ENCODE measurements around the gene SPRED1. TPM values are rescaled to one million over a fixed set of nuclear protein-coding genes. Genes with fewer than 3 reads are reported as not detected.

The SPRED1 gene
- total and polyA plus RNA-seq, 2 of the 4 experiments (the other 2 are of a cell fraction), result 6.6 to 17.9 TPM

DNA sequence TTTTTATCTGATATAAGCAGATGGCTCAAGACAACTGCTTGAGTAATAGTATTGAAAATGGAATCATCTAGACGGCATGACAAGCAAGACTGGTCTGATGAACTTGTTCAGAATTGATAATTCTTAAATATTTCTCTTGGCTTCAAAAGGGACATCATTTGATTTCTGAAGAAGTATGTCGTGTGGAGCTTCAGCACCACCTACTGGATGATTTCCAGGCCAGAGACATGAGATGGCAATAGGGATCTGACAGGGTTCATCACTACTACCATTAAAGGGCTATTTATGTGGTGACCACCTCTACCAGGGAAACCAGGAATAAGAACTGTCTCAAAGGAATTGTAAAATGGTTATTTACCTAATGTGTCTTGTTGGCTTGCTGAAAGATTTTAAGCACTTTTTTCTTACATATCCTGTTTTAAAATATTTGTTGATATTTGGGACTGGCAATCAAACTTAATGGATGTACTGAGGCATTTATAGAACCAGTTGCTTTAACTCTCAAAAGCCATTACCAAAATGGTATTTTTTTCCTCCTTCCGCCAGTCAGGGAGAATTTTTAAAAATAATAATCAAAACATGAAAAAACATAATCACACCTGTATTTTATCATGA lies 101.8 kb downstream of the SPRED1 start:
- ChIA-PET CTCF (interaction anchor here (0.8 to 1.0 kb wide), 5 partner anchors 8 to 297 kb away, joined by 3 to 4 read pairs (median 3); no protein-coding TSS in a partner anchor), POLR2A (ENCODE audit: unreplicated experiment) (no interaction called here)

More for the DNA sequence above, 101.8 kb downstream of the SPRED1 start:
- no peak overlapping the region for H3K56ac ChIP-seq (ENCODE audit: extremely low read depth, insufficient read depth, low read length)
- no peak for TF ChIP-seq CEBPB (IDR thresholded peaks at IDR 0.05; ENCODE audit: low read depth, low read length)
- peak; percentile 85 for TF ChIP-seq SMC3 (IDR thresholded peaks at IDR 0.05; ENCODE audit: low read depth, low read length)
- TF ChIP-seq, protein P1, sequence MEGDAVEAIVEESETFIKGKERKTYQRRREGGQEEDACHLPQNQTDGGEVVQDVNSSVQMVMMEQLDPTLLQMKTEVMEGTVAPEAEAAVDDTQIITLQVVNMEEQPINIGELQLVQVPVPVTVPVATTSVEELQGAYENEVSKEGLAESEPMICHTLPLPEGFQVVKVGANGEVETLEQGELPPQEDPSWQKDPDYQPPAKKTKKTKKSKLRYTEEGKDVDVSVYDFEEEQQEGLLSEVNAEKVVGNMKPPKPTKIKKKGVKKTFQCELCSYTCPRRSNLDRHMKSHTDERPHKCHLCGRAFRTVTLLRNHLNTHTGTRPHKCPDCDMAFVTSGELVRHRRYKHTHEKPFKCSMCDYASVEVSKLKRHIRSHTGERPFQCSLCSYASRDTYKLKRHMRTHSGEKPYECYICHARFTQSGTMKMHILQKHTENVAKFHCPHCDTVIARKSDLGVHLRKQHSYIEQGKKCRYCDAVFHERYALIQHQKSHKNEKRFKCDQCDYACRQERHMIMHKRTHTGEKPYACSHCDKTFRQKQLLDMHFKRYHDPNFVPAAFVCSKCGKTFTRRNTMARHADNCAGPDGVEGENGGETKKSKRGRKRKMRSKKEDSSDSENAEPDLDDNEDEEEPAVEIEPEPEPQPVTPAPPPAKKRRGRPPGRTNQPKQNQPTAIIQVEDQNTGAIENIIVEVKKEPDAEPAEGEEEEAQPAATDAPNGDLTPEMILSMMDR (conservative IDR thresholded peaks at IDR 0.05; ENCODE audit: low read depth, low read length), result peak; percentile 80
- TF ChIP-seq CHD1 (IDR thresholded peaks at IDR 0.05; ENCODE audit: low read depth, low read length), result no peak
- TF ChIP-seq MAFK (IDR thresholded peaks at IDR 0.05; ENCODE audit: low read depth, low read length), result no peak
- peak; percentile 85 for TF ChIP-seq RAD21 (IDR thresholded peaks at IDR 0.05; ENCODE audit: low read length)
- TF ChIP-seq RCOR1 (IDR thresholded peaks at IDR 0.05; ENCODE audit: insufficient replicate concordance, low read length), result no peak
- dilution Hi-C loops (cut with HindIII; ENCODE audit: low sequenced_read_pairs, unreplicated experiment) (no loop called here), in situ Hi-C loops (cut with MboI; ENCODE audit: low sequenced_read_pairs) (loop anchor here (5.0 kb wide), 1 partner anchor 352 kb away; no protein-coding TSS in a partner anchor), intact Hi-C loops (cut with micrococcal nuclease) (loop anchor here (1.0 to 5.0 kb wide), 5 partner anchors 33 to 351 kb away; partner anchors contain the start of gene SPRED1)
- no peak overlapping the region for H3K4ac ChIP-seq (ENCODE audit: low read depth, low read length)
- peaks cover 16% of the 10 kb centered on the region for H3K36me3 ChIP-seq (ENCODE audit: control insufficient read depth, insufficient read depth, low read length)
- no peak overlapping the region for H4K8ac ChIP-seq (ENCODE audit: low read depth in 2 of 2, low read length in 2 of 2)
- H4K5ac ChIP-seq (ENCODE audit: low read depth, low read length), result no peak overlapping the region
- H3K23ac ChIP-seq (ENCODE audit: low read depth, low read length), result no peak overlapping the region
- no peak overlapping the region for H2BK120ac ChIP-seq (ENCODE audit: low read depth, low read length)
- DNase-seq, result peak; percentile 75
- no peaks in the 10 kb centered on the region for H3K9me3 ChIP-seq (ENCODE audit: control insufficient read depth, insufficient read depth, low read length)
- no peak overlapping the region for H3K9ac ChIP-seq (ENCODE audit: low read depth, low read length)
- H2AK5ac ChIP-seq (ENCODE audit: low read depth, low read length), result no peak overlapping the region
- peak overlapping the region; percentile 24 for H2BK5ac ChIP-seq (ENCODE audit: low read depth, low read length, poor library complexity, severe bottlenecking)
- peak; percentile 72 for ATAC-seq (ENCODE audit: low read depth)
- H3K27ac ChIP-seq (ENCODE audit: insufficient read depth, low read length), result no peak overlapping the region
- H3K79me1 ChIP-seq (ENCODE audit: low read depth in 1 of 2, low read length in 2 of 2), result peaks cover 18 to 21% of the 10 kb centered on the region in 2 experiments
- H3K4me1 ChIP-seq (ENCODE audit: control insufficient read depth, insufficient read depth, low read length), result peaks cover 7% of the 10 kb centered on the region; the same call in 1 of the 2 replicates
- H3K14ac ChIP-seq (replicated peaks; ENCODE audit: low read depth, low read length), result no peak overlapping the region
- no peak overlapping the region for H2AK9ac ChIP-seq (replicated peaks; ENCODE audit: low read depth, low read length, poor library complexity)
- H2BK20ac ChIP-seq (ENCODE audit: low read depth, low read length), result no peak overlapping the region
- no peaks in the 10 kb centered on the region for H4K20me1 ChIP-seq (ENCODE audit: insufficient read depth, low read length)
- no peak overlapping the region for H2AFZ ChIP-seq (replicated peaks; ENCODE audit: low read length, poor library complexity)
- H3K4me3 ChIP-seq (ENCODE audit: insufficient read depth, low read depth, low read length), result no peak overlapping the region
- H3K9me1 ChIP-seq (ENCODE audit: insufficient read depth, low read length), result peaks cover 4% of the 10 kb centered on the region; the same call in 1 of the 2 replicates
- H3K18ac ChIP-seq (ENCODE audit: low read depth, low read length), result no peak overlapping the region
- H4K91ac ChIP-seq (ENCODE audit: insufficient read depth, low read depth, low read length), result no peak overlapping the region
- H2BK15ac ChIP-seq (ENCODE audit: low read depth, low read length), result no peak overlapping the region
- no peaks in the 10 kb centered on the region for H3K27me3 ChIP-seq (ENCODE audit: control insufficient read depth, insufficient read depth, low read length)
- no TSS peak for BruUV-seq (replicated peaks)
- H3K4me2 ChIP-seq (ENCODE audit: low read depth, low read length), result no peak overlapping the region
- WGBS, 2 experiments (ENCODE audit: extremely low coverage in 2 of 2, insufficient read length in 1 of 2), result no CpG with 5 or more reads among the region's 3 CpGs
